ENCODE measurements around the gene CTBP1. TPM values are rescaled to one million over a fixed set of nuclear protein-coding genes. Genes with fewer than 3 reads are reported as not detected.

CTBP1 gene
- total RNA-seq, 2 experiments from 2014 or later: 214 to 217 TPM

DNA sequence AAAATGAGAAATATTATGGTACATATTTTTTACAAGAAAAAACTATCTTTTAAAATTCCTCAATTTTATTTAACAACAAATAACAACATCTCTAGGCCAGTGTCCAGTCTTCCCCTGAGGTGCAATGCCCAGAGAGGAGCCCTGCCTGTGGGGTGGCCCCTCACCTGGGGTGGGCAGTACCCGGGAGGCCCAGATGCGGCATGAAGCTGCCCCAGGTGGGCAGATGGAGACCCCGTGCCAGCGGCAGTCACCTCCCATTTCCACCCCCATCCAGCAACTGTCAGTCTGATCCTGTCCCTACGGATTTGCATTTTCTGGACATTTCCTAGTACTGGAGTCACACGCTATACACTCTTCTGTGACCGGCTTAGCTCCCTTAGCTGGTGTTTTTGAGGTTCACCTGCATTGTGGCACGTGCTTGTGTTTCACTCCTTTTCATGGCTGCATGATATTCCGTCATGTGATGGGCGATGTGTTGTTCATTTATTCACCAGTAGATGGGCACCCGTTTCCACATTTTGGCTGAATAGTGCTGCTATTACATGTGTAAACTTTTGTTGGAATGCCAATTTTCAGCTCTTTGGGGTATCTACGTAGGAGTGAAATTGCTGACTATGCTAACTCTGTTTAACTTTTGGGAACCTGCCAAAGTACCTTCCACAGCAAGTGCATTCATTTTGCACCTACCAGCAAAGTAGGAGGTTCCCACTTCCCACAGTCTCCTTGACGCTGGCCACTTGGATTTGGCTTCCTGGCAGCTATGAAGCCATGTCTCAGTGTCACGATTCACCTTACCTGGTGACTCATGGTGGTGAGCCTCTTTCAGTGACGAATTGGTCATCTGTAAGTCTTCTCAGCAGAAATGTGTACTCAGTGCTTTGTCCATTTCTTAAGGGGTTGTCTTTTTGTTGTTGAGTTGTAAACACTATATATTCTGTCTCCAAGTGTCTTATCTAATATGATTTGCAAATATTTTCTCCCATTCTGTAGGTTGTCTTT, 29.0 kb upstream of the CTBP1 start:
- DNase-seq (no peak), ATAC-seq (no peak)
- Mint-ChIP-seq H3K4me3 (no peak overlapping the region), H3K36me3 (ENCODE audit: low read depth) (no peaks in the 10 kb centered on the region), H3K9me3 (ENCODE audit: insufficient read depth) (no peaks in the 10 kb centered on the region), H3K27me3 (ENCODE audit: low read depth) (no peaks in the 10 kb centered on the region), H3K4me1 (ENCODE audit: low read depth) (no peaks in the 10 kb centered on the region), H3K27ac (no peak overlapping the region)
- ChIA-PET POLR2A (no interaction called here), CTCF (interaction anchor here (1.0 to 1.9 kb wide), 4 partner anchors 10 to 147 kb away, joined by 3 to 11 read pairs (median 4); no protein-coding TSS in a partner anchor)

DNA sequence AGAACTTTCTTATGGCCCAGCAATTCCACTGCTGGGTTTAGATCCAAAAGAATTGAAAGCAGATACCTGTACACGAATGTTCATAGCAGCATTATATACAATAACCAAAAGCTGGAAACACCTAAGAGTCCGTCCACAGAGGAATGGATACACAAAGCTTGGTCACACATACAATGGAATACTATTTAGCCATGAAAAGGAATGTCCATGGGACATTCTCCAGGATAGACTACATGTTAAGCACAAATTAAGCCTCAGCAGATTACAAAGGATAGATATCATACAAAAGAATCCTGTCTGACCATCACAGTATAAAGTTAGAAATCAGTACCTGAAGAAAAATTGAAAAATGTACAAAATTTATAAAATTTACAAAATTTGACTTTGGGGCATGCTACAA, 28.1 kb upstream of the CTBP1 start:
- no peak overlapping the region for H3K27ac Mint-ChIP-seq
- H3K27me3 Mint-ChIP-seq (ENCODE audit: low read depth): no peaks in the 10 kb centered on the region
- CTCF ChIA-PET: interaction anchor here (1.9 kb wide), 1 partner anchor 9 kb away, joined by 11 read pairs; no protein-coding TSS in a partner anchor
- ATAC-seq (no peak), DNase-seq (no peak)
- H3K4me1 Mint-ChIP-seq (ENCODE audit: low read depth): no peaks in the 10 kb centered on the region
- H3K9me3 Mint-ChIP-seq (ENCODE audit: insufficient read depth): no peaks in the 10 kb centered on the region
- H3K4me3 Mint-ChIP-seq: no peak overlapping the region
- POLR2A ChIA-PET: no interaction called here
- no peaks in the 10 kb centered on the region for H3K36me3 Mint-ChIP-seq (ENCODE audit: low read depth)

DNA sequence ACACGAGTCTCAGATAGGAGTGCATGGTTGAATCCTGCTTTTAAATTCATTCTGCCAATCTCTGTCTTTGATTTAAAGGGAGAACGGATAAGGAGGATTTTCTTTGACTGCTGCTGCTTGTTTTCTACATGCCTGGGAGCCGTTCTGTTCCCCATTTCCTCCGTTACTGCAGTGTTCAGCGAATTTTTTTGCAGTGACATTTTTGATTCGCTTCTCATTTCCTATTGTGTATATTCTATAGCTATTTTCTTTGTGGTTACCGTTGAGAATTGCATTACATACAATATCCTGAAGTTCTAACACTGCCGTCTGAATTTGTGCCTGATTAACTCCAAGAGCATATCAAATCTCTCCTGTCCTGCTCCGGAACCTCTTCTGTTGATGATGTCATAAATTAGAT, 25.9 kb upstream of the CTBP1 start:
- Mint-ChIP-seq H3K27me3 (ENCODE audit: low read depth) (no peaks in the 10 kb centered on the region), H3K4me1 (ENCODE audit: low read depth) (no peaks in the 10 kb centered on the region), H3K27ac (no peak overlapping the region), H3K9me3 (ENCODE audit: insufficient read depth) (no peaks in the 10 kb centered on the region), H3K4me3 (no peak overlapping the region), H3K36me3 (ENCODE audit: low read depth) (peaks cover 3% of the 10 kb centered on the region)
- ChIA-PET CTCF (no interaction called here), POLR2A (no interaction called here)
- ATAC-seq: no peak
- DNase-seq: no peak

DNA sequence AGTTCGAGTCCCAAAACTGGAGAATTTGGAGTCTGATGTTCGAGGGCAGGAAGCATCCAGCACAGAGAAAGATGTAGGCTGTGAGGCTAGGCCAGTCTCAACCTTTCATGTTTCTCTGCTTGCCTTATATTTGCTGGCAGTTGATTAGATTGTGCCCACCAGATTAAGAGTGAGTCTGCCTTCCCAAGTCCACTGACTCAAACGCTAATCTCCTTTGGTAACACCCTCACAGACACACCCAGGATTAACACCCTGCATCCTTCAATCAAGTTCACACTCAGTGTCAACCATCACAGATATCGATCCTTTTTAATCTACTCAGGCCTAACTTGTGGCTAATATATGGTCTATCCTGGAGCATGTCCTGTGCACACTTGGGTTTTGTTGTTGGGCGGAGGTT, 22.8 kb upstream of the CTBP1 start:
- Mint-ChIP-seq H3K4me1 (ENCODE audit: low read depth) (peaks cover 14% of the 10 kb centered on the region), H3K9me3 (ENCODE audit: insufficient read depth) (peaks cover 5% of the 10 kb centered on the region), H3K36me3 (ENCODE audit: low read depth) (peaks cover 12% of the 10 kb centered on the region), H3K4me3 (no peak overlapping the region), H3K27me3 (ENCODE audit: low read depth) (no peaks in the 10 kb centered on the region), H3K27ac (no peak overlapping the region)
- no peak for ATAC-seq
- ChIA-PET POLR2A (no interaction called here), CTCF (no interaction called here)
- no peak for DNase-seq

DNA sequence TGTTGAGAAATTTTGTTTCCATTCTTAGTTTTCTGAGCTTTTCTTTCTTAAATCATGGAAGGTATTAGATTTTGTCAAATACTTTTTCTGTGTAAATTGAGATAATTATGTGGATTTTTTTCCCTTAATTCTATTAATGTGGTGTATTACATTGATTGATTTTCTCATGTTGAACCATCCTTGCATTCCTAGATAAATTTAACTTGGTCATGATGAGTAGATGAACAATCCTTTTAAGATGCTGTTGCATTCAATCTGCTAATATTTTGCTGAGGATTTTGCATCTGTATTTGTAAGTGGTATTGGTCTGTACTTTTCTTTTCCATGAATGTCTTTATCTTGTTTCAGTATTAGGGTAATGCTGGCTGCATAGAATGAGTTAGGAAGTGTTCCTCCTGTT, 20.3 kb upstream of the CTBP1 start:
- ATAC-seq: no peak
- POLR2A ChIA-PET: interaction anchor here (2.9 to 5.8 kb wide), 2 partner anchors 20 kb away, joined by 33 to 123 read pairs; partner anchors contain the start of genes CTBP1 and MAEA
- Mint-ChIP-seq H3K27ac (peak overlapping the region; percentile 31), H3K36me3 (ENCODE audit: low read depth) (peaks cover 30% of the 10 kb centered on the region), H3K4me1 (ENCODE audit: low read depth) (peaks cover 20% of the 10 kb centered on the region), H3K9me3 (ENCODE audit: insufficient read depth) (peaks cover 8% of the 10 kb centered on the region), H3K4me3 (no peak overlapping the region), H3K27me3 (ENCODE audit: low read depth) (no peaks in the 10 kb centered on the region)
- CTCF ChIA-PET: interaction anchor here (1.0 to 3.7 kb wide), 18 partner anchors 8 to 259 kb away, joined by 3 to 57 read pairs (median 9); partner anchors contain the start of genes CTBP1, MAEA and UVSSA
- no peak for DNase-seq

DNA sequence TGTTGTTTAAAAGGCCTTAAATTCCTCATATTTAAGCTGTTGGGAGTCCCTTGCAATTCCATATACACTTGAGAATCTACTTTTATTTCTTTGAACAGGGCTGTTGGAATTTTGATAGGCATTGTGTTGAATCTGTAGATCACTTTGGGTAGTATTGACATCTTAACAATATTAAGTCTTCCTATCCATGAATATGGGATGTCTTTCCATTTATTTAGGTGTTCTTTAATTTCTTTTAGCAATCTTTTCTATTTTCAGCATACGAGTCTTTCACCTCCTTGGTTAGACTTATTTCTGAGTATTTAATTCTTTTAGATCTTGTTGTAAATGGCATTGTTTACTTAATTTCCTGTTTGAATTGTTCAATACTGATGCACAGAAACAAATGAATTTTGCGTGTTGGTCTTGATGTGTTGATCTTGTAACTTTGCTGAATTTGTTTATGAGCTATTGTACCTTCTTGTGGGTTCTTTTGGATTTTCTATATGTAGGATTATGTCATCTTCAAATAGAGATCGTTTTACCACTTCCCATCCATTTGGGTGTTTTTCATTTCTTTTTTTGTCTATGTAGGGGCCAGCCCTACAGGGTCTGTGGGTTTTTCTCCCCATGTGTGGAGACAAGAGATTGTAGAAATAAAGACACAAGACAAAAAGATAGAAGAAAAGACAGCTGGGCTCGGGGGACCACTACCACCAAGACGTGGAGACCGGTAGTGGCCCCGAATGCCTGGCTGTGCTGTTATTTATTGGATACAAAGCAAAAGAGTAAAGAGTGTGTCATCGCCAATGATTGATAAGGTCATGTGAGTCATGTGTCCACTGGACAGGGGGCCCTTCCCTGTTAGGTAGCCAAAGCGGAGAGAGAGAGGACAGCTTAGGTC, 18.2 kb upstream of the CTBP1 start:
- ATAC-seq (peak; percentile 79), DNase-seq (no peak)
- POLR2A ChIA-PET: interaction anchor here (0.7 to 5.8 kb wide), 8 partner anchors 10 to 99 kb away, joined by 3 to 123 read pairs (median 7); partner anchors contain the start of genes CTBP1 and MAEA
- Mint-ChIP-seq H3K27ac (peak overlapping the region; percentile 95), H3K4me3 (peak overlapping the region; percentile 70), H3K9me3 (ENCODE audit: insufficient read depth) (peaks cover 8% of the 10 kb centered on the region), H3K4me1 (ENCODE audit: low read depth) (peaks cover 20% of the 10 kb centered on the region), H3K36me3 (ENCODE audit: low read depth) (peaks cover 30% of the 10 kb centered on the region), H3K27me3 (ENCODE audit: low read depth) (no peaks in the 10 kb centered on the region)
- CTCF ChIA-PET: interaction anchor here (0.7 to 3.7 kb wide), 25 partner anchors 9 to 194 kb away, joined by 3 to 57 read pairs (median 6); partner anchors contain the start of genes CTBP1, MAEA and UVSSA

DNA sequence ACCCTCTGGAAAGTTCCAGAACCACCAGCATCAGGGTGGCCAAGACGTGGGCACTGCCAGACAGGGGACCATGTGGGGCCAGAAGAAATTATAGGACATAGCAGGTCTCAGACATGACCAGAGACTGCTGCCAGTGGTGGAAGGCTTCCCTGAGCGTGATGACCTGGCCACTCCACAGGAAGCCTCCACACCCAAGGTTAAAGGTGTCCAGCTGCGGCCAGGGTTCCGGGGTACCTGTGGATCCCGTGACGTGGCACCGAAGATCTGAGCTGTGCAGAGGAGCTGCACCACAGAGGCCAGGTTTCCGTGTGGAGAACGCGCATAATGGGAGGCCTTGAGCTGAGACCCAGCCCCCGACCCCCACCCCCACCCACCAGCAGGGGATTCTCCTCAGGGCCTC, 16.4 kb upstream of the CTBP1 start:
- Mint-ChIP-seq H3K27ac (peak overlapping the region; percentile 12), H3K27me3 (ENCODE audit: low read depth) (no peaks in the 10 kb centered on the region)

DNA sequence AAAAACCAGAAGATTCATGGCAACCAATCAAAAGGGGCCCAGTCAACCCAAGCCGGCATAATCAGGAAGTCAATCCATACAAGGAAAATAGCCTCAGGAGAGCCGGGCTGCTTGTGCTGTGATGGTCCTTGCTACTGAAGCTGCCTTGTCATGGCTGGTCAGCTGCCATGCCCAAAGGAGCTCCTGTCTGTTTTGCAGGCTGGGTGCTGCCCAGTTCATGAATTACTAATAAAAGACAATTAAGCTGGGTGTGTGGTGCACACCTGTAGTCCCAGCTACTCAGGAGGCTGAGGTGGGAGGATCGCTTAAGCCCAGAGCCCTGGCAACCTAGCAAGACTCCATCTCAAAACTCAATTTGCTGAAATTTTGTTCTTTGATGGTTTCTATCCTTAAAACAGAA, 16.0 kb upstream of the CTBP1 start:
- ChIA-PET POLR2A (interaction anchor here (5.8 kb wide), 1 partner anchor 16 kb away, joined by 123 read pairs; the partner anchor contains the start of gene CTBP1), CTCF (interaction anchor here (1.2 to 2.5 kb wide), 2 partner anchors 15 to 82 kb away, joined by 3 to 10 read pairs; partner anchors contain the start of gene UVSSA)
- no peak overlapping the region for H3K27ac Mint-ChIP-seq
- peaks cover 28% of the 10 kb centered on the region for H3K36me3 Mint-ChIP-seq (ENCODE audit: low read depth)
- H3K27me3 Mint-ChIP-seq (ENCODE audit: low read depth): no peaks in the 10 kb centered on the region
- no peak overlapping the region for H3K4me3 Mint-ChIP-seq
- DNase-seq (no peak), ATAC-seq (no peak)
- peaks cover 8% of the 10 kb centered on the region for H3K9me3 Mint-ChIP-seq (ENCODE audit: insufficient read depth)
- H3K4me1 Mint-ChIP-seq (ENCODE audit: low read depth): peaks cover 28% of the 10 kb centered on the region

More for the DNA sequence above, 16.4 kb upstream of the CTBP1 start:
- Mint-ChIP-seq H3K36me3 (ENCODE audit: low read depth) (peaks cover 28% of the 10 kb centered on the region), H3K4me1 (ENCODE audit: low read depth) (peaks cover 24% of the 10 kb centered on the region), H3K9me3 (ENCODE audit: insufficient read depth) (peaks cover 8% of the 10 kb centered on the region), H3K4me3 (no peak overlapping the region)
- POLR2A ChIA-PET: interaction anchor here (0.6 to 5.8 kb wide), 3 partner anchors 12 to 84 kb away, joined by 3 to 123 read pairs (median 3); partner anchors contain the start of gene CTBP1
- CTCF ChIA-PET: interaction anchor here (1.1 to 3.6 kb wide), 3 partner anchors 15 to 134 kb away, joined by 4 to 24 read pairs (median 10); no protein-coding TSS in a partner anchor
- DNase-seq: no peak
- no peak for ATAC-seq

DNA sequence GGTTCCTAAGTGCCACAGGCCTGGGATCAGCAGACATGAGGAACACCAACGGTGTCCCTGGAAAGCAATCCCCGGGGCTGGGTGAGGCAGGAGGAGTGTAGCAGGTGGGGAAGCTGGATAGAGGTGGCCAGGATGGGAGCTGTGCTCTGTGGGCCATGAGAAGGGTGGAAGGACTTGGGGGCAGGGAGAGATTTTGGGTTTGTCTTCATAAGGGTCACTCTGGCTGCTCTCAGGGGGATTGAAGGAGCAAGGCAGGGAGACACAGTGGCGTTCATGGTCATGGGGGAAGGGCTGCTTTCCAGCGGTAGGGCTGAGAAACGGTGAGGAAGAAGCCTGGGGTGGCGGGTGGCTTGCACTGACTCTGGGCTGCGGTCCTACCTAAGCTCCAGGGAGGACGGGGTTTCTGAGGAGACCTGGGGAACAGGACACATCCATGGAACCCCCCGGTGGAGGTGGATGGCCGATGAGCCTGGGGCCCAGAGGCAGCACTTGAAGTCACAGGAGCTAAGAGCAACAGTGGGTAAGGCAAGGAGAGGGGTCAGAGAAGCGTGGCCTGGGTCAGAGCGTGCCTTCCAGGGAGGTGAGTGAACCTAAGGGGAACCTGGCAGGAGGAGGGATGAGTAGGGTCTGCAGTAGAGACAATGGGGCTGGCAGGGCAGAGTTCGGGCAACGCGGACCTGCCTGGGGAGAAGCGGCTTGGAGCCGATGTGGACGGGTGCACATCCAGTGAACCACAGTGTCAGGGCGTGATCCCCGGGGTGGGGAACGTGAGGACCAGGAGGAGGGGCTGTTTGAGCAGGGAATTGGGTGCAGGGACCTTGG, 12.4 kb upstream of the CTBP1 start:
- no peak for ATAC-seq

DNA sequence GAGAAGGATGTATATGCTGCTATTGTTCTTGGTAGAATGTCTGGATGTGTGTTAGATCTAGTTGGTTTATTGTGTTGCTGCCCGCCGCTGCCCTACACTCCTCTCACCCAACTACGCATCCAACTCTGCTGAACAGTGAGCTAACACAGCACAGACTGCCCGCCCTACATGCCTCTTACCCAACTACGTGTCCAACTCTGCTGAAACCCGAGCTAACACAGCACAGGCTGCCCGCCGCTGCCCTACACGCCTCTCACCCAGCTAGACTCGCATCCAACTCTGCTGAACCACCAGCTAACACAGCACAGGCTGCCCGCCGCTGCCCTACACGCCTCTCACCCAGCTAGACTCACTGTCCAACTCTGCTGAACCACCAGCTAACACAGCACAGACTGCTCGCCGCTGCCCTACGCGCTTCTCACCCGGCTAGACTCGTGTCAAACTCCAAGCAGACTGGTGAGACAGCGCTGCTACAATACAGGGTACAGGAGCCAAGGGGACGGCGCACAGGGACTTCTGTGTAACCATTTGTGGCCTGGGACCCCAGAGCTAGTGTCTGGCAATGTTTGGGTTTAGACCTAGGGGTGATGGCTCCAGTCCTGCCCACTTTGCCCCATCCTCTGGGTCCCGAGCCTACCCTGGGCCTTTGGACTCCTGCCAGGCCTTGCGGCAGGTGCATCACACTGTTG, 11.6 kb upstream of the CTBP1 start:
- peaks cover 27% of the 10 kb centered on the region for H3K4me1 Mint-ChIP-seq (ENCODE audit: low read depth)
- H3K27me3 Mint-ChIP-seq (ENCODE audit: low read depth): no peaks in the 10 kb centered on the region
- no peak for DNase-seq
- peaks cover 21% of the 10 kb centered on the region for H3K9me3 Mint-ChIP-seq (ENCODE audit: insufficient read depth)
- peak overlapping the region; percentile 63 for H3K27ac Mint-ChIP-seq
- ChIA-PET POLR2A (interaction anchor here (0.7 kb wide), 1 partner anchor 12 kb away, joined by 3 read pairs; the partner anchor contains the start of gene CTBP1), CTCF (interaction anchor here (0.7 to 1.4 kb wide), 2 partner anchors 10 to 11 kb away, joined by 3 read pairs; partner anchors contain the start of gene CTBP1)
- H3K4me3 Mint-ChIP-seq: no peak overlapping the region
- peaks cover 27% of the 10 kb centered on the region for H3K36me3 Mint-ChIP-seq (ENCODE audit: low read depth)
- ATAC-seq: no peak

More for the DNA sequence above, 12.4 kb upstream of the CTBP1 start:
- no peak overlapping the region for H3K27ac Mint-ChIP-seq
- H3K36me3 Mint-ChIP-seq (ENCODE audit: low read depth): peaks cover 30% of the 10 kb centered on the region
- no peak for DNase-seq
- ChIA-PET CTCF (interaction anchor here (0.7 kb wide), 1 partner anchor 10 kb away, joined by 3 read pairs; no protein-coding TSS in a partner anchor), POLR2A (interaction anchor here (0.7 kb wide), 1 partner anchor 13 kb away, joined by 3 read pairs; the partner anchor contains the start of gene CTBP1)
- H3K4me3 Mint-ChIP-seq: no peak overlapping the region
- peaks cover 16% of the 10 kb centered on the region for H3K9me3 Mint-ChIP-seq (ENCODE audit: insufficient read depth)
- H3K4me1 Mint-ChIP-seq (ENCODE audit: low read depth): peaks cover 25% of the 10 kb centered on the region
- H3K27me3 Mint-ChIP-seq (ENCODE audit: low read depth): no peaks in the 10 kb centered on the region

Measured in activated CD8-positive, alpha-beta T cell treated with anti-CD3 and anti-CD28 coated beads, Interleukin-2, amount 10 ng/mL, durations not matched to agents 7 days and 5 days (primary cell).